GM12873 (cell line): ENCODE results near the gene SERPINB4.

ENCODE experiments used
- CTCF ChIP-seq: IDR thresholded peaks from 2 replicates; pipeline ENCODE4 v1.5.1; 2012; ENCODE audit warnings: low read depth, mild to moderate bottlenecking, moderate library complexity, low read length, control low read depth; ENCODE audit not compliant: insufficient read depth; ENCODE audit errors: missing control alignments

Gene SERPINB4

GRCh38 chr18:63637703-63638102 lies 6.4 kb downstream of the SERPINB4 start:
- no peak for TF ChIP-seq CTCF

- no peak for TF ChIP-seq CTCF
These were observed 16.2 kb downstream of the SERPINB4 start for GRCh38 chr18:63627819-63628218.

GRCh38 chr18:63626431-63626830 lies 17.6 kb downstream of the SERPINB4 start:
- no peak for TF ChIP-seq CTCF

- no peak for TF ChIP-seq CTCF
These were observed 19.2 kb downstream of the SERPINB4 start for GRCh38 chr18:63624863-63625262.

GRCh38 chr18:63619661-63620060 lies 24.4 kb downstream of the SERPINB4 start:
- TF ChIP-seq CTCF, result no peak

GRCh38 chr18:63617915-63618234 lies 26.2 kb downstream of the SERPINB4 start:
- TF ChIP-seq CTCF, result no peak

- TF ChIP-seq CTCF, result no peak
These were observed 26.8 kb downstream of the SERPINB4 start for GRCh38 chr18:63617049-63617914.
